ENCODE results near the gene DPM1. TPM values are rescaled to one million over a fixed set of nuclear protein-coding genes. Genes with fewer than 3 reads are reported as not detected.

DPM1 gene
- total RNA-seq, 1 experiment from 2014 or later, result 65.5 TPM

GRCh38 chr20:50885068-50885467 is 73.3 kb downstream of the DPM1 start:
- POLR2A ChIA-PET, result interaction anchor here (0.5 kb wide), 1 partner anchor 43 kb away, joined by 3 read pairs; no protein-coding TSS in a partner anchor
- no peaks in the 10 kb centered on the region for H3K9me2 ChIP-seq (ENCODE audit: insufficient read depth)
- peaks cover 5 to 11% of the 10 kb centered on the region in 2 experiments; a peak in 3 of 4 replicates for H3K36me3 ChIP-seq (ENCODE audit: control insufficient read depth in 1 of 2, insufficient read depth in 2 of 2, low read length in 2 of 2)
- no TSS peak for BruUV-seq (replicated peaks)
- no peak overlapping the region for H3K27ac ChIP-seq (ENCODE audit: low read depth, low read length)
- RAD21 ChIA-PET (ENCODE audit: low non-redundant PET in 1 of 2, low total read pairs in 2 of 2, uncharacterized antibody in 2 of 2, unreplicated experiment in 2 of 2), result no interaction called here
- intact Hi-C loops (cut with micrococcal nuclease), result no loop called here
- no peaks in the 10 kb centered on the region for H3K9me3 ChIP-seq (ENCODE audit: control insufficient read depth in 1 of 2, insufficient read depth in 1 of 2, low read depth in 1 of 2, low read length in 2 of 2)
- no peak overlapping the region for H2AFZ ChIP-seq (ENCODE audit: low read depth, low read length, poor library complexity, severe bottlenecking)
- no peak overlapping the region for H3K4me2 ChIP-seq (ENCODE audit: low read length)
- H3K27me3 ChIP-seq (ENCODE audit: insufficient read depth, low read length), result no peaks in the 10 kb centered on the region
- ATAC-seq (no peak), DNase-seq (ENCODE audit: low read depth, low spot score) (no peak)
- H3K79me2 ChIP-seq (ENCODE audit: insufficient read depth, low read length), result peaks cover 7% of the 10 kb centered on the region; the same call in 1 of the 2 replicates
- CTCF ChIA-PET, result no interaction called here
- TF ChIP-seq YY1 (IDR thresholded peaks at IDR 0.05; ENCODE audit: extremely low read depth, insufficient replicate concordance, low read depth, low read length), result no peak
- peak; percentile 26; the same call in 1 of the 2 replicates for TF ChIP-seq POLR2AphosphoS5 (IDR thresholded peaks at IDR 0.05; ENCODE audit: low read depth, low read length)
- no peak overlapping the region for H3K9ac ChIP-seq (ENCODE audit: low read length)
- H4K20me1 ChIP-seq (ENCODE audit: insufficient read depth), result no peaks in the 10 kb centered on the region; the same call in 1 of the 2 replicates
- no peak overlapping the region for H3K4me3 ChIP-seq (replicated peaks in 1 of 2; ENCODE audit: low read depth in 1 of 2, low read length in 2 of 2)
- no peaks in the 10 kb centered on the region for H3K4me1 ChIP-seq (ENCODE audit: control insufficient read depth in 1 of 2, insufficient read depth in 2 of 2, low read length in 2 of 2)

Other genes starting within 250 kb of the DPM1 start
- 41.3 TPM for gene PARD6B, start 227.0 kb downstream of the DPM1 start, total RNA-seq (2021; ENCODE audit: unreplicated experiment)
- gene BCAS4, start 163.5 kb downstream of the DPM1 start, total RNA-seq (2021; ENCODE audit: unreplicated experiment), result 18.9 TPM
- gene ADNP, start 27.1 kb downstream of the DPM1 start, total RNA-seq (2021; ENCODE audit: unreplicated experiment), result 85.9 TPM
- gene MOCS3, start 286 bp upstream of the DPM1 start, total RNA-seq (2021; ENCODE audit: unreplicated experiment), result 6.4 TPM
- 54.6 TPM for gene KCNG1, start 64.6 kb upstream of the DPM1 start, total RNA-seq (2021; ENCODE audit: unreplicated experiment)

Measured in HCT116 (cell line).